ENCODE measurements around the gene ADAMTSL1. TPM values are rescaled to one million over a fixed set of nuclear protein-coding genes. Genes with fewer than 3 reads are reported as not detected.

Gene ADAMTSL1
- total and polyA plus RNA-seq, 12 donors = 0.37 to 5.2 (median 1.9) TPM

GRCh38 chr9:18718932-18719331 is 245.0 kb downstream of the ADAMTSL1 start:
- H3K27me3 ChIP-seq = no peaks in the 10 kb centered on the region
- 91 to 95% methylated on average over 1 of the region's 1 CpG for WGBS, 2 donors
- ATAC-seq (no peak), DNase-seq (no peak)
- H3K9me3 ChIP-seq = no peaks in the 10 kb centered on the region
- H3K27ac ChIP-seq = no peak overlapping the region
- TF ChIP-seq CTCF (IDR thresholded peaks at IDR 0.05) = no peak
- H3K4me3 ChIP-seq = no peak overlapping the region
- no peaks in the 10 kb centered on the region for H3K36me3 ChIP-seq
- intact Hi-C loops (cut with DNase I) = no loop called here
- no peaks in the 10 kb centered on the region for H3K4me1 ChIP-seq

GRCh38 chr9:18720691-18721090 is 246.7 kb downstream of the ADAMTSL1 start:
- intact Hi-C loops (cut with DNase I) = no loop called here
- Histone ChIP-seq H3K4me1 (no peaks in the 10 kb centered on the region), H3K27me3 (no peaks in the 10 kb centered on the region), H3K36me3 (no peaks in the 10 kb centered on the region), H3K27ac (no peak overlapping the region), H3K4me3 (no peak overlapping the region), H3K9me3 (no peaks in the 10 kb centered on the region)
- WGBS, 2 donors = 96% methylated on average over 5 of the region's 5 CpGs
- ATAC-seq (no peak), DNase-seq (no peak)
- no peak for TF ChIP-seq CTCF (IDR thresholded peaks at IDR 0.05)

GRCh38 chr9:18721267-18721994 is 247.5 kb downstream of the ADAMTSL1 start:
- WGBS, 2 donors = 65 to 73% methylated on average over 10 of the region's 10 CpGs
- no peak for TF ChIP-seq CTCF (IDR thresholded peaks at IDR 0.05)
- intact Hi-C loops (cut with DNase I) = no loop called here
- no peaks in the 10 kb centered on the region for H3K27me3 ChIP-seq
- ATAC-seq = peak in 4 of 8 donors; percentile 29 to 92 (median 72)
- no peaks in the 10 kb centered on the region for H3K4me1 ChIP-seq
- H3K4me3 ChIP-seq = no peak overlapping the region
- H3K27ac ChIP-seq = no peak overlapping the region
- no peak for DNase-seq
- no peaks in the 10 kb centered on the region for H3K36me3 ChIP-seq
- no peaks in the 10 kb centered on the region for H3K9me3 ChIP-seq

- Histone ChIP-seq H3K36me3 (no peaks in the 10 kb centered on the region), H3K9me3 (no peaks in the 10 kb centered on the region), H3K27me3 (no peaks in the 10 kb centered on the region), H3K27ac (no peak overlapping the region), H3K4me3 (no peak overlapping the region), H3K4me1 (no peaks in the 10 kb centered on the region)
- intact Hi-C loops (cut with DNase I) = no loop called here
- DNase-seq (no peak), ATAC-seq (no peak)
- WGBS, 2 donors = 86 to 89% methylated on average over 2 of the region's 2 CpGs
- no peak for TF ChIP-seq CTCF (IDR thresholded peaks at IDR 0.05)
Observed at GRCh38 chr9:18721995-18722310, 248.0 kb downstream of the ADAMTSL1 start.
